Activated naive CD4-positive, alpha-beta T cell (primary cell): ENCODE data around the gene PARD3B.

Source experiments
- DNase-seq, 4 experiments: peaks; one replicate each; lab custom pipeline; 2025; lab: John Stamatoyannopoulos, UW

Gene PARD3B

GRCh38 chr2:204655101-204655500 is 109.8 kb downstream of the PARD3B start:
- no peak for DNase-seq

GRCh38 chr2:204655626-204656025 is 110.4 kb downstream of the PARD3B start:
- no peak for DNase-seq

GRCh38 chr2:204657024-204657423 is 111.7 kb downstream of the PARD3B start:
- no peak for DNase-seq

- no peak for DNase-seq
Measured at GRCh38 chr2:204662956-204663355, 117.7 kb downstream of the PARD3B start.

GRCh38 chr2:204663816-204664425 is 118.6 kb downstream of the PARD3B start:
- no peak for DNase-seq

GRCh38 chr2:204664708-204665121 is 119.4 kb downstream of the PARD3B start:
- no peak for DNase-seq

- DNase-seq: no peak
Measured at GRCh38 chr2:204665207-204665606, 119.9 kb downstream of the PARD3B start.

- no peak for DNase-seq
Measured at GRCh38 chr2:204665771-204666170, 120.5 kb downstream of the PARD3B start.

- DNase-seq: no peak
Measured at GRCh38 chr2:204667990-204668389, 122.7 kb downstream of the PARD3B start.

GRCh38 chr2:204669382-204669781 is 124.1 kb downstream of the PARD3B start:
- DNase-seq: no peak

GRCh38 chr2:204670124-204670523 is 124.8 kb downstream of the PARD3B start:
- no peak for DNase-seq

- no peak for DNase-seq
Measured at GRCh38 chr2:204670756-204671155, 125.5 kb downstream of the PARD3B start.

- no peak for DNase-seq
Measured at GRCh38 chr2:204672772-204673171, 127.5 kb downstream of the PARD3B start.

GRCh38 chr2:204673877-204674276 is 128.6 kb downstream of the PARD3B start:
- no peak for DNase-seq

- no peak for DNase-seq
Measured at GRCh38 chr2:204678031-204678430, 132.8 kb downstream of the PARD3B start.

- no peak for DNase-seq
Measured at GRCh38 chr2:204680576-204680975, 135.3 kb downstream of the PARD3B start.

- no peak for DNase-seq
Measured at GRCh38 chr2:204681412-204681811, 136.1 kb downstream of the PARD3B start.

- DNase-seq: no peak
Measured at GRCh38 chr2:204683384-204683783, 138.1 kb downstream of the PARD3B start.

GRCh38 chr2:204686406-204686805 is 141.1 kb downstream of the PARD3B start:
- DNase-seq: no peak

- DNase-seq: no peak
Measured at GRCh38 chr2:204687776-204688175, 142.5 kb downstream of the PARD3B start.

GRCh38 chr2:204691911-204692510 is 146.7 kb downstream of the PARD3B start:
- DNase-seq: no peak

GRCh38 chr2:204692790-204693189 is 147.5 kb downstream of the PARD3B start:
- DNase-seq: no peak

- DNase-seq: no peak
Measured at GRCh38 chr2:204693262-204693661, 148.0 kb downstream of the PARD3B start.

GRCh38 chr2:204695506-204695905 is 150.2 kb downstream of the PARD3B start:
- no peak for DNase-seq
